MG63 (cell line): Measurements from ENCODE around the gene FAM193A. TPM values are rescaled to one million over a fixed set of nuclear protein-coding genes. Genes with fewer than 3 reads are reported as not detected.
"Not testable (repeated sequence)": the region's sequence is repeated elsewhere in the genome, so short reads cannot be mapped to it uniquely, and the experiment has no call there.

Experiments used
- DNase-seq: peaks from one replicate; pipeline ENCODE4 v3.0.0-alpha.2; 2020
- H3K27me3 ChIP-seq: fragments of 250-450 bp; sonication (Bioruptor Pico); 2 replicates; pipeline ENCODE4 v1.5.1; 2020; ENCODE audit warnings: mild to moderate bottlenecking, moderate library complexity
- H3K36me3 ChIP-seq: fragments of 250-450 bp; sonication (Bioruptor Pico); 2 replicates; pipeline ENCODE4 v1.5.1; 2020; ENCODE audit warnings: mild to moderate bottlenecking, moderate library complexity
- H3K4me3 ChIP-seq: fragments of 250-450 bp; sonication (Bioruptor Pico); 2 replicates; pipeline ENCODE4 v1.5.1; 2020; ENCODE audit warnings: mild to moderate bottlenecking, moderate library complexity
- H3K9me3 ChIP-seq: fragments of 250-450 bp; sonication (Bioruptor Pico); 2 replicates; pipeline ENCODE4 v1.5.1; 2020; ENCODE audit warnings: mild to moderate bottlenecking, moderate library complexity
- total RNA-seq: library from RNA; depleted of rRNA; stranded (reverse); fragments of >200 nt; shearing (Covaris generic); gene quantifications from 2 replicates; pipeline ENCODE4 v1.2.3, GENCODE V29; 2014; ENCODE audit warnings: low replicate concordance

Gene FAM193A
- total RNA-seq, 1 experiment from 2014 or later, result 7.3 TPM

GRCh38 chr4:2713337-2713736 is 176.9 kb downstream of the FAM193A start:
- no peaks in the 10 kb centered on the region for H3K27me3 ChIP-seq
- no peak for DNase-seq

GRCh38 chr4:2714061-2714770 is 177.8 kb downstream of the FAM193A start:
- Histone ChIP-seq H3K27me3 (no peaks in the 10 kb centered on the region), H3K9me3 (no peaks in the 10 kb centered on the region), H3K4me3 (no peak overlapping the region), H3K36me3 (peaks cover 4% of the 10 kb centered on the region)
- no peak for DNase-seq

More at GRCh38 chr4:2713337-2713736, 176.9 kb downstream of the FAM193A start:
- H3K9me3 ChIP-seq, result no peaks in the 10 kb centered on the region
- H3K36me3 ChIP-seq, result peaks cover 4% of the 10 kb centered on the region
- no peak overlapping the region for H3K4me3 ChIP-seq

GRCh38 chr4:2714918-2715317 is 178.5 kb downstream of the FAM193A start:
- no peak for DNase-seq
- H3K27me3 ChIP-seq, result no peaks in the 10 kb centered on the region
- no peaks in the 10 kb centered on the region for H3K9me3 ChIP-seq
- H3K36me3 ChIP-seq, result peaks cover 4% of the 10 kb centered on the region
- H3K4me3 ChIP-seq, result no peak overlapping the region

- H3K4me3 ChIP-seq, result no peak overlapping the region
- H3K27me3 ChIP-seq, result no peaks in the 10 kb centered on the region
- H3K36me3 ChIP-seq, result peaks cover 4% of the 10 kb centered on the region
- no peak for DNase-seq
- H3K9me3 ChIP-seq, result no peaks in the 10 kb centered on the region
These were observed 179.0 kb downstream of the FAM193A start for GRCh38 chr4:2715426-2715825.

- DNase-seq, result no peak
- Histone ChIP-seq H3K9me3 (no peaks in the 10 kb centered on the region), H3K36me3 (peaks cover 6% of the 10 kb centered on the region), H3K4me3 (no peak overlapping the region), H3K27me3 (no peaks in the 10 kb centered on the region)
These were observed 179.8 kb downstream of the FAM193A start for GRCh38 chr4:2716236-2716635.

- Histone ChIP-seq H3K27me3 (no peaks in the 10 kb centered on the region), H3K9me3 (no peaks in the 10 kb centered on the region), H3K4me3 (no peak overlapping the region), H3K36me3 (peaks cover 3% of the 10 kb centered on the region; the same call in 1 of the 2 replicates)
- no peak for DNase-seq
These were observed 185.1 kb downstream of the FAM193A start for GRCh38 chr4:2721586-2721985.

- no peak overlapping the region for H3K4me3 ChIP-seq
- H3K27me3 ChIP-seq, result no peaks in the 10 kb centered on the region
- H3K9me3 ChIP-seq, result no peaks in the 10 kb centered on the region
- peaks cover 3% of the 10 kb centered on the region; the same call in 1 of the 2 replicates for H3K36me3 ChIP-seq
- no peak for DNase-seq
These were observed 185.6 kb downstream of the FAM193A start for GRCh38 chr4:2722033-2722432.

- no peaks in the 10 kb centered on the region for H3K27me3 ChIP-seq
- H3K36me3 ChIP-seq, result peaks cover 6% of the 10 kb centered on the region
- H3K9me3 ChIP-seq, result no peaks in the 10 kb centered on the region
- H3K4me3 ChIP-seq, result no peak overlapping the region
- DNase-seq, result no peak
These were observed 187.3 kb downstream of the FAM193A start for GRCh38 chr4:2723751-2724150.

GRCh38 chr4:2725380-2725779 is 188.9 kb downstream of the FAM193A start:
- DNase-seq, result no peak
- H3K27me3 ChIP-seq, result no peaks in the 10 kb centered on the region
- no peak overlapping the region for H3K4me3 ChIP-seq
- H3K9me3 ChIP-seq, result no peaks in the 10 kb centered on the region
- peaks cover 6% of the 10 kb centered on the region for H3K36me3 ChIP-seq

- not testable (repeated sequence) for DNase-seq, H3K4me3 ChIP-seq
These were observed 190.4 kb downstream of the FAM193A start for GRCh38 chr4:2726881-2727280.

GRCh38 chr4:2728221-2728620 is 191.8 kb downstream of the FAM193A start:
- no peaks in the 10 kb centered on the region for H3K27me3 ChIP-seq
- no peaks in the 10 kb centered on the region for H3K9me3 ChIP-seq
- H3K4me3 ChIP-seq, result no peak overlapping the region
- no peak for DNase-seq
- peaks cover 7% of the 10 kb centered on the region for H3K36me3 ChIP-seq

More at GRCh38 chr4:2726881-2727280, 190.4 kb downstream of the FAM193A start:
- H3K36me3 ChIP-seq, H3K9me3 ChIP-seq, H3K27me3 ChIP-seq: not testable (repeated sequence)

GRCh38 chr4:2728806-2729532 is 192.5 kb downstream of the FAM193A start:
- DNase-seq, result no peak
- no peaks in the 10 kb centered on the region for H3K27me3 ChIP-seq
- H3K4me3 ChIP-seq, result no peak overlapping the region
- H3K36me3 ChIP-seq, result peaks cover 7% of the 10 kb centered on the region
- no peaks in the 10 kb centered on the region for H3K9me3 ChIP-seq

GRCh38 chr4:2729533-2729875 is 193.1 kb downstream of the FAM193A start:
- no peak overlapping the region for H3K4me3 ChIP-seq
- H3K9me3 ChIP-seq, result no peaks in the 10 kb centered on the region
- H3K27me3 ChIP-seq, result no peaks in the 10 kb centered on the region
- DNase-seq, result no peak
- peaks cover 7% of the 10 kb centered on the region for H3K36me3 ChIP-seq

GRCh38 chr4:2731907-2732317 is 195.5 kb downstream of the FAM193A start:
- no peak overlapping the region for H3K4me3 ChIP-seq
- H3K9me3 ChIP-seq, result no peaks in the 10 kb centered on the region
- peaks cover 12% of the 10 kb centered on the region for H3K36me3 ChIP-seq
- DNase-seq, result no peak
- H3K27me3 ChIP-seq, result no peaks in the 10 kb centered on the region

- no peak overlapping the region for H3K4me3 ChIP-seq
These were observed 196.1 kb downstream of the FAM193A start for GRCh38 chr4:2732526-2732925.

GRCh38 chr4:2733001-2733843 is 196.8 kb downstream of the FAM193A start:
- Histone ChIP-seq H3K27me3 (no peaks in the 10 kb centered on the region), H3K36me3 (peaks cover 9% of the 10 kb centered on the region)
- no peak for DNase-seq

More at GRCh38 chr4:2732526-2732925, 196.1 kb downstream of the FAM193A start:
- Histone ChIP-seq H3K9me3 (no peaks in the 10 kb centered on the region), H3K36me3 (peaks cover 10% of the 10 kb centered on the region), H3K27me3 (no peaks in the 10 kb centered on the region)
- DNase-seq, result no peak

More at GRCh38 chr4:2733001-2733843, 196.8 kb downstream of the FAM193A start:
- Histone ChIP-seq H3K9me3 (no peaks in the 10 kb centered on the region), H3K4me3 (no peak overlapping the region)
